ENCODE data around the gene CNTNAP2. TPM values are rescaled to one million over a fixed set of nuclear protein-coding genes. Genes with fewer than 3 reads are reported as not detected.

The CNTNAP2 gene
- total RNA-seq, 1 donor from 2014 or later: 2.2 TPM

GRCh38 chr7:148245381-148245780 is 2128.8 kb downstream of the CNTNAP2 start:
- Histone ChIP-seq H3K27me3 (no peaks in the 10 kb centered on the region), H3K9me3 (no peaks in the 10 kb centered on the region), H3K4me1 (peaks cover 4% of the 10 kb centered on the region), H3K27ac (no peak overlapping the region), H3K4me3 (no peak overlapping the region), H3K36me3 (no peaks in the 10 kb centered on the region)
- intact Hi-C loops (cut with DNase I): no loop called here
- DNase-seq (ENCODE audit: extremely low spot score in 2 of 2): peak in 1 of 2 donors; percentile 58
- no peak for TF ChIP-seq POLR2A (IDR thresholded peaks at IDR 0.05)
- TF ChIP-seq CTCF (IDR thresholded peaks at IDR 0.05): no peak
- TF ChIP-seq POLR2AphosphoS5 (IDR thresholded peaks at IDR 0.05; ENCODE audit: insufficient read depth in 1 of 2, low read depth in 1 of 2): no peak

- intact Hi-C loops (cut with DNase I): no loop called here
- Histone ChIP-seq H3K4me3 (no peak overlapping the region), H3K9me3 (no peaks in the 10 kb centered on the region), H3K27me3 (no peaks in the 10 kb centered on the region), H3K4me1 (no peaks in the 10 kb centered on the region), H3K36me3 (no peaks in the 10 kb centered on the region), H3K27ac (no peak overlapping the region)
- TF ChIP-seq CTCF (IDR thresholded peaks at IDR 0.05): no peak
- no peak for TF ChIP-seq POLR2A (IDR thresholded peaks at IDR 0.05)
- TF ChIP-seq POLR2AphosphoS5 (IDR thresholded peaks at IDR 0.05; ENCODE audit: insufficient read depth in 1 of 2, low read depth in 1 of 2): no peak
- DNase-seq (ENCODE audit: extremely low spot score in 2 of 2): no peak
Measured at GRCh38 chr7:148253629-148254028, 2137.0 kb downstream of the CNTNAP2 start.

GRCh38 chr7:148255333-148255732 is 2138.7 kb downstream of the CNTNAP2 start:
- Histone ChIP-seq H3K4me1 (no peaks in the 10 kb centered on the region), H3K9me3 (no peaks in the 10 kb centered on the region), H3K36me3 (no peaks in the 10 kb centered on the region), H3K4me3 (no peak overlapping the region), H3K27ac (no peak overlapping the region), H3K27me3 (no peaks in the 10 kb centered on the region)
- DNase-seq (ENCODE audit: extremely low spot score in 2 of 2): no peak
- intact Hi-C loops (cut with DNase I): no loop called here
- TF ChIP-seq CTCF (IDR thresholded peaks at IDR 0.05) (no peak), POLR2A (IDR thresholded peaks at IDR 0.05) (no peak), POLR2AphosphoS5 (IDR thresholded peaks at IDR 0.05; ENCODE audit: insufficient read depth in 1 of 2, low read depth in 1 of 2) (no peak)

- no peak for DNase-seq (ENCODE audit: extremely low spot score in 2 of 2)
- H3K4me1 ChIP-seq: peaks cover 1% of the 10 kb centered on the region
- intact Hi-C loops (cut with DNase I): no loop called here
- no peak for TF ChIP-seq POLR2A (IDR thresholded peaks at IDR 0.05)
- no peak overlapping the region for H3K27ac ChIP-seq
- no peaks in the 10 kb centered on the region for H3K36me3 ChIP-seq
- H3K4me3 ChIP-seq: no peak overlapping the region
- no peaks in the 10 kb centered on the region for H3K9me3 ChIP-seq
- no peaks in the 10 kb centered on the region for H3K27me3 ChIP-seq
Measured at GRCh38 chr7:148256433-148256832, 2139.8 kb downstream of the CNTNAP2 start.

- H3K4me3 ChIP-seq: no peak overlapping the region
- H3K4me1 ChIP-seq: peaks cover 5% of the 10 kb centered on the region
- H3K36me3 ChIP-seq: no peaks in the 10 kb centered on the region
- H3K27me3 ChIP-seq: no peaks in the 10 kb centered on the region
- peak overlapping the region; percentile 78 for H3K27ac ChIP-seq
- peak in 1 of 2 donors; percentile 25 for TF ChIP-seq POLR2AphosphoS5 (IDR thresholded peaks at IDR 0.05; ENCODE audit: insufficient read depth in 1 of 2, low read depth in 1 of 2)
- no peak for TF ChIP-seq POLR2A (IDR thresholded peaks at IDR 0.05)
- no peaks in the 10 kb centered on the region for H3K9me3 ChIP-seq
- intact Hi-C loops (cut with DNase I): no loop called here
- DNase-seq (ENCODE audit: extremely low spot score in 2 of 2): no peak
Measured at GRCh38 chr7:148260599-148260998, 2144.0 kb downstream of the CNTNAP2 start.

GRCh38 chr7:148261523-148261922 is 2144.9 kb downstream of the CNTNAP2 start:
- no peak for TF ChIP-seq CTCF (IDR thresholded peaks at IDR 0.05)
- TF ChIP-seq POLR2AphosphoS5 (IDR thresholded peaks at IDR 0.05; ENCODE audit: insufficient read depth in 1 of 2, low read depth in 1 of 2): no peak
- no peak for TF ChIP-seq POLR2A (IDR thresholded peaks at IDR 0.05)
- H3K4me3 ChIP-seq: no peak overlapping the region
- peaks cover 5% of the 10 kb centered on the region for H3K4me1 ChIP-seq
- intact Hi-C loops (cut with DNase I): no loop called here
- H3K27me3 ChIP-seq: no peaks in the 10 kb centered on the region
- no peaks in the 10 kb centered on the region for H3K9me3 ChIP-seq
- peak overlapping the region; percentile 78 for H3K27ac ChIP-seq
- no peak for DNase-seq (ENCODE audit: extremely low spot score in 2 of 2)
- no peaks in the 10 kb centered on the region for H3K36me3 ChIP-seq
